Stimulated activated CD8-positive, alpha-beta memory T cell treated with anti-CD3 and anti-CD28 coated beads, Interleukin-12 subunit alpha, Interleukin-12 subunit beta, amount 100 ng/mL, for 24 hours (primary cell): ENCODE measurements around the gene AATK.

Experiments
- DNase-seq: peaks from one replicate; pipeline ENCODE4 v3.0.0-alpha.2; 2020; ENCODE audit errors: extremely low read depth

The AATK gene

GRCh38 chr17:81114351-81115093, 51.5 kb downstream of the AATK start:
- no peak for DNase-seq

GRCh38 chr17:81113158-81113724, 52.8 kb downstream of the AATK start:
- DNase-seq = no peak

DNA sequence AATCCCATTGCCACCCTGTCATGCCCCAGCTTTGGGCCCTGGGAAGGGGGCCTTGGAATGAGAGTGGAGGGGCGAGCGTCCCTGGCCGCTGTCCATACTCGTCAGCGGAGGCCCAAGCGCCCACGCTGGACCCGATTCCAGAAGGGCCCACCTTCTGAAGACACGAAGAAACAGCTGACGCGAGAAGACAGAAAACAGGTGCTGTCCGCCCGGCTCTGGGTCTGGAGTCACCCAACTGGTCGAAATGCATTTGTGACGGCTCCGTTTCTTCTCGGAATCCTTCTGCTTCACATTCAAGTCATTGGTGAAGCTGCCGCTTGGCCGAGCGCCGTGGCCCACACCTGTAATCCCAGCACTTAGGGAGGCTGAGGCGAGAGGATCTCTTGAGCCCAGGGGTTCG, 53.6 kb downstream of the AATK start:
- no peak for DNase-seq

GRCh38 chr17:81111066-81111465, 55.0 kb downstream of the AATK start:
- DNase-seq = no peak

- DNase-seq = no peak
These were observed 55.5 kb downstream of the AATK start for GRCh38 chr17:81110488-81111040.

DNA sequence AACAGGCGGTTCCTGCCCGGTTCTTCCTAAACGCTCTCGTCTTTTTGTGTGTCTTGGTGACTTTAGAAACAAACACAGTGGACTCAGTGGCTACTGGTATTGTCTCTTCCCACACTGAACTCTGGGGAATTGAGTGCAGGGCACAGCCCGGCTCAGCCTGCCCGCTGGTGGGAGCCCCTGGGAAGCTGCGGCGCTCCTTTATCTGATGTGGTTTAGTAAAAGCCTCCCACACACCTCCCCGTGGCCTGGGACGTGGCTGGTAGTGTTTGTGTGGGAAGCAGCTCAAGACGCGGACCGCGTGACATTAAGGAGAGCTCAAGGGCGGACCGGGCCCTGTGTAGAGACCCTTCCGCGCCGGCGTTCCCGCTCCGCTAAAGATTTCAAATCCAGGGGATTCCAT, 56.1 kb downstream of the AATK start:
- DNase-seq = no peak

DNA sequence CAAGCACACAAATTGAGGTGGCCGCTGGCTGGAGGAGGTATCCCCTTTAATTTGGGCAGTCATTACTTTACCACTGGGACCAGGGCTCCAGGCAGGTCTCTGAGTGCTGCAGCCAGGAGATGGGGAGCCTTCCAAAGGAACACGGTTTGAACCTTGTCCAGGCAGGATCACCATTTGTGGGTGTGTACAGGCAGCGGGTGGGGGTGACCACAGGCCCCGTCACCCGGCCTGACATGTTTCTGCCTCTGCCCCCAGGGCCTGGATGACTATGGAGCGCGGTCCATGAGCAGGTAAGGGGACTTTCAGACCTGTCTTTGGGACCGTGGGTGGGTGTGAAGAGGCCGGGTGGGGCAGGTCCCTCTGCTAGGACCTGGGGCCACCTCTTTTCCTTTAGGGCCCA, 57.8 kb downstream of the AATK start:
- no peak for DNase-seq

GRCh38 chr17:81106716-81107115, 59.3 kb downstream of the AATK start:
- no peak for DNase-seq

GRCh38 chr17:81103379-81103778, 62.6 kb downstream of the AATK start:
- no peak for DNase-seq

GRCh38 chr17:81102869-81103268, 63.2 kb downstream of the AATK start:
- no peak for DNase-seq

GRCh38 chr17:81102352-81102751, 63.7 kb downstream of the AATK start:
- DNase-seq = no peak

DNA sequence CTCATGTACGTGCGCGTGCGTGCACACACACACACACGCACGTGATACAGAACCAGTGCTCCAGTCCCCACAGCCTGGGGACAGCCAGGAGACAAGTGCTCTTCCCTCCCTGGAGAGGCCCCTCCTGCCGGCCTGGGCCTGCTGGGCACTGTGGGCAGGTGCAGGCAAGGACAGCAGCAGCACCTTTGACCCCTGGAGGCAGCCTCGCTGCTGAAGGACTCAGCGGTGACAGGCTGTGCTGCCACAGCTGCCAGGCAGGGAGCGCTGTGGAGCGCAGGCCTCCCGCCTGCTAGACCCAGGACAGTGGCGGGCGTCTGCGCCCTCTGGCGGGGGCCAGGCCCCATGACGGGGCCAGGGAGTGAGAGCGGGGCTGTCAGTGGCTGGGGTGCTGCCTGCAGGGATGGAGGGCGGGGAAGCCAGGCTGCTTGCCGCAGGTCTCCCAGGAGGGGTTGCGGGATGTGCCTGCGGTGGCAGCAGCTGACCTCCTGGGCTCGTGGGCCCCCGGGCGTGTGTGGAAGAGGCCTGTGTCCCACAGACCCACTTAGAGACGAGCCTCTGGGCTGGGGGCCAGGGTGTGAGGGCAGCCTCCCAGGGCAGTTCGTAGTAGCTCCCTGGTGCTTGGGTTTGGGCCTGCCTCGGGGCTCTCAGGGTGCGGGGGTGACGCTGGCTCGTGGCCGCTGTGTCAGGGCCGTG, 64.3 kb downstream of the AATK start:
- peak; percentile 66 for DNase-seq

DNA sequence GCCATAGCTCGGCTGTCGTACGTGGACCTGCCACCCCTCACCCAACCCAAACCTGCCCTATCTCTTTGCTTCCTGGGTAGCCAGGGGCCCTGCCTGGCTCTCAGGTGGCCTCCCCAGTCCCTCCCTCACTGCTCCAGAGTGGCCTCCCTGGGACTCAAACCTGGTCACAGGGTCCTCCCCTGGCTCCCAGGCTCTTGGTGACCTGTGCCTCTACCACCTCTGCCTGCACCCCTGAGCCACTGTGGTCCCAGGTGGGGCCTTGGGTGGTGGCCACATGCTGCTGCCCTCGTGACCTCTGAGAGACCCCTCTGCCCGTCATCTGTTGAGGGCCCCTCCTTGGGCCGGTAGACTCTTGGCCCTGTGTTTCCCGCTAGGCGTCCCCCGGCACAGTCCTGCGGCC, 65.4 kb downstream of the AATK start:
- no peak for DNase-seq

- DNase-seq = no peak
These were observed 66.1 kb downstream of the AATK start for GRCh38 chr17:81099888-81100287.

DNA sequence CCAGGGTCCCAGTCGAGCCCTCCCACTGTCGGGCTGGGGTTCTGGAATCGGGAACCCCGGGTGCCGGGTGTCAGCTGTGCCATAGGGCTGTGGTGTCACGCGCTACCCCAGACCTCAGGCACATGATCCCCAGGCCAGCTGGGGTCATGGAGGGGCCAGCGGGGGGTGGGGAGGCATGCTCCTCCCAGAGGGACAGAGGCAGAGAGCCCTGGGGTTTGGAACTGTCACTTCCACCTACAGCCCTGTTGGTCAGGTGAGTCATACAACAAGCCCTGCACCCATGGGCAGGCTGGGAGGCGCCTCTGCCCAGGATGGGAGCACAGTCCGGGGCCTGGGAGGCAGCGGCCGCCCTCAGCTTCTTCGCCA, 68.1 kb downstream of the AATK start:
- no peak for DNase-seq

- peak; percentile 25 for DNase-seq
These were observed 68.7 kb downstream of the AATK start for GRCh38 chr17:81097134-81097942.

GRCh38 chr17:81096741-81097133, 69.3 kb downstream of the AATK start:
- DNase-seq = no peak

DNA sequence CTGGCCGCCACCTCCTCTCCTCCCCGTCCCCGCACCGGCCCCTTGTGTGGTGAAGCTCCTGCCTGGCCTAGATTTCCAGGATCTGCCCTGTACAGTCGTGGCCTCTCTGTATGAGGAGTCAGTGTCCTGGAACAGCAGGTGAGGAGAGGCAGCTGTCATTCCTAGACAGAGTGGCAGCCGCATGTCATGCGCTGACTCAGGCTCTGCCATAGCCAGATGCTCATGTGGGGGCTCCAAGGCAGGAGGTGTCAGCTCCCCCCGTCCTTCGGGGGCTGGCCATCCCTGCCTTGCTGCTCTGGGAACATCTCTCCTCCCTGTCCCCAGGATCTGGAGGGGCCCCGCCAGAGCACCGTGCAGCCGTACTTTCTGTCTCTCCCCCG, 70.6 kb downstream of the AATK start:
- DNase-seq = no peak

GRCh38 chr17:81094509-81095382, 71.3 kb downstream of the AATK start:
- peak; percentile 79 for DNase-seq

DNA sequence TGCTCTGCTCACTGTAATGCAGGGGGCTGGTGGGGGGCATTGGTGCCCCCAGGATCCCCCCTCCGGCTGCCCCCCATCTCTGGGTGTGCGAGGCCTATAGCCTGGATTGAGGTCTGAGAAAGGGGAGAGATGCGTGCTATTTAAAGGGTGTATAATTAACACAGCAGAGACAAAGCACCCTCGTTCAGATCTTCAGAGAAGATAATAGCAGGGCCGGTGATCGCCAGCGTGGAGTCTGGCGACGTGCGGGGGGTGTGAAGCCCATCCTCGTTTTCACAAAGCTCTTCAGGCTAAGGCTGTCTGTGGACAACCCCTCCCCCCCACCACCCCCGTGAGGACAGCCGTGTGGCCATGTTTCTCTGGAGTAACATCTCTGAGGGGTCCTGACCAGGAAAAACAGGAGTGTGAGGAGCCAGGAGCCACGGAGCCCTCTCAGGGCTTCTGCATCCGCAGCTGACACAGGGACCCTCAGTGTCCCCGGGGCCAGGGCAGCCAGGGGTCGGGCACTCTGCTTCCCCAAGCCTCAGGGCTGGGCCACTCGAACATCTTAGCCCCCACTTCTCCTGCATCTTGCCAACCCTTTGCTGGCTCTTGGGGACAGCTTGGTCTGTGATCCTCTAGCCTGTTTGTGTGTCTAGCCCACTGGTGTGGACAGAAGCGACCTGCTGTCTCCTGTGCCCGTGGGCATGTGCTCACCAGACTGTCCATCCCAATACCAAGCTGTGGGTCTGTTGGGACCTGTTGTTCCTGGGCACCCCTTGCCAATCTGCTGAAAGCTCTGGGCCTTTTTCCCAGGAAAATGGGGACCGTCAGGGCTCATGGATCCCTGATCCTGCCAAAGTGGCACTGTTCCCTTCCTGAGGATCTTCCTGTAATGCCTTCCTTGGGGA, 72.2 kb downstream of the AATK start:
- no peak for DNase-seq
